ENCODE measurements around the gene XYLT1.

Gene XYLT1

GRCh38 chr16:17358846-17359245 is 111.9 kb downstream of the XYLT1 start:
- H3K4me3 ChIP-seq (ENCODE audit: low read depth, low read length) = no peak overlapping the region
- no peak overlapping the region for H3K27ac ChIP-seq
- H3K27me3 ChIP-seq (ENCODE audit: insufficient read depth, low read depth, severe bottlenecking) = no peaks in the 10 kb centered on the region
- no peaks in the 10 kb centered on the region for H3K36me3 ChIP-seq
- TF ChIP-seq, protein P1, sequence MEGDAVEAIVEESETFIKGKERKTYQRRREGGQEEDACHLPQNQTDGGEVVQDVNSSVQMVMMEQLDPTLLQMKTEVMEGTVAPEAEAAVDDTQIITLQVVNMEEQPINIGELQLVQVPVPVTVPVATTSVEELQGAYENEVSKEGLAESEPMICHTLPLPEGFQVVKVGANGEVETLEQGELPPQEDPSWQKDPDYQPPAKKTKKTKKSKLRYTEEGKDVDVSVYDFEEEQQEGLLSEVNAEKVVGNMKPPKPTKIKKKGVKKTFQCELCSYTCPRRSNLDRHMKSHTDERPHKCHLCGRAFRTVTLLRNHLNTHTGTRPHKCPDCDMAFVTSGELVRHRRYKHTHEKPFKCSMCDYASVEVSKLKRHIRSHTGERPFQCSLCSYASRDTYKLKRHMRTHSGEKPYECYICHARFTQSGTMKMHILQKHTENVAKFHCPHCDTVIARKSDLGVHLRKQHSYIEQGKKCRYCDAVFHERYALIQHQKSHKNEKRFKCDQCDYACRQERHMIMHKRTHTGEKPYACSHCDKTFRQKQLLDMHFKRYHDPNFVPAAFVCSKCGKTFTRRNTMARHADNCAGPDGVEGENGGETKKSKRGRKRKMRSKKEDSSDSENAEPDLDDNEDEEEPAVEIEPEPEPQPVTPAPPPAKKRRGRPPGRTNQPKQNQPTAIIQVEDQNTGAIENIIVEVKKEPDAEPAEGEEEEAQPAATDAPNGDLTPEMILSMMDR (IDR thresholded peaks at IDR 0.05; ENCODE audit: low read depth, low read length) = no peak
- H3K9me3 ChIP-seq (ENCODE audit: severe bottlenecking) = no peaks in the 10 kb centered on the region
- no peak for DNase-seq

- Histone ChIP-seq H3K36me3 (no peaks in the 10 kb centered on the region), H3K27ac (no peak overlapping the region), H3K27me3 (ENCODE audit: insufficient read depth, low read depth, severe bottlenecking) (no peaks in the 10 kb centered on the region), H3K9me3 (ENCODE audit: severe bottlenecking) (no peaks in the 10 kb centered on the region), H3K4me3 (ENCODE audit: low read depth, low read length) (no peak overlapping the region)
- no peak for DNase-seq
- TF ChIP-seq, protein P1 (IDR thresholded peaks at IDR 0.05; ENCODE audit: low read depth, low read length) = no peak
Measured at GRCh38 chr16:17358355-17358754, 112.4 kb downstream of the XYLT1 start.

- H3K4me3 ChIP-seq (ENCODE audit: low read depth, low read length) = no peak overlapping the region
- H3K36me3 ChIP-seq = no peaks in the 10 kb centered on the region
- DNase-seq = no peak
- no peaks in the 10 kb centered on the region for H3K27me3 ChIP-seq (ENCODE audit: insufficient read depth, low read depth, severe bottlenecking)
- TF ChIP-seq, protein P1 (IDR thresholded peaks at IDR 0.05; ENCODE audit: low read depth, low read length) = no peak
- no peak overlapping the region for H3K27ac ChIP-seq
- H3K9me3 ChIP-seq (ENCODE audit: severe bottlenecking) = no peaks in the 10 kb centered on the region
Measured at GRCh38 chr16:17357307-17358062, 113.3 kb downstream of the XYLT1 start.

DNA sequence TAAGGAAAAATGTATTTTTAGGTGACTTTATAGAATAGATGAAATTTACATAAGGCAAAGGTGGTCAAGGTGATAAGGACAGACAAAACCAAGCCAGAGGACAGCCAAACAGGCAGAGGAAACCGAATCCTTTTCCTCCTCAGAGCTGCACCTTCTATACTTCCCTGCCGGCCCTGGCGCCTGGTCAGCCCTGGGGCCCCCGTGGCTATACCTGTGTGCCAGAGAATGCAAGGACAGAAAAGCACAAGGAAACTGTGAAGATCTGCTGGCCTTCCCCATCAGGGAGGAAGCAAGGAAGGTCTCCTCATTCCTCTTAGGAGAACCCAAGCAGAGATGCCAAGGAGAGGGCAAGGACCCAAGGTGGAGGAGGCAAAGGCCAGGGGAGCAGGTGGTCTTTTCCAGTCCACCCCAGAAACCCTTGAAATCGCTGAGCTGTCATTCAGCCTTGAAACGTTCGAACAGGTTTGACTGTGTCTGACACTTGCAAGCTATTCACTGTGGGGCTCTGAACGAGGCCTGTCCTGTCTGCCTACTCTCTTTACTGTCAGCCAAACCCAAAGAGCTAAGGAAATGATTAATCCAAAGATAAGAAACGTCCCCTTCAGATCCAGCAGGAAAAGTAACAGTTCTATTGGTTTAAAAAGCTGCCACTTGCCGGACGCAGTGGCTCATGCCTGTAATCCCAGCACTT is 114.4 kb downstream of the XYLT1 start:
- H3K27me3 ChIP-seq (ENCODE audit: insufficient read depth, low read depth, severe bottlenecking) = no peaks in the 10 kb centered on the region
- no peak for DNase-seq
- no peak overlapping the region for H3K4me3 ChIP-seq (ENCODE audit: low read depth, low read length)
- H3K9me3 ChIP-seq (ENCODE audit: severe bottlenecking) = no peaks in the 10 kb centered on the region
- TF ChIP-seq, protein P1 (IDR thresholded peaks at IDR 0.05; ENCODE audit: low read depth, low read length) = no peak
- H3K27ac ChIP-seq = peak overlapping the region; percentile 92
- no peaks in the 10 kb centered on the region for H3K36me3 ChIP-seq

- no peaks in the 10 kb centered on the region for H3K36me3 ChIP-seq
Measured at GRCh38 chr16:17354685-17355084, 116.1 kb downstream of the XYLT1 start.

More at GRCh38 chr16:17354685-17355084, 116.1 kb downstream of the XYLT1 start:
- TF ChIP-seq, protein P1 (IDR thresholded peaks at IDR 0.05; ENCODE audit: low read depth, low read length) = no peak
- DNase-seq = no peak
- H3K9me3 ChIP-seq (ENCODE audit: severe bottlenecking) = no peaks in the 10 kb centered on the region
- H3K4me3 ChIP-seq (ENCODE audit: low read depth, low read length) = no peak overlapping the region
- H3K27me3 ChIP-seq (ENCODE audit: insufficient read depth, low read depth, severe bottlenecking) = no peaks in the 10 kb centered on the region
- H3K27ac ChIP-seq = peak overlapping the region; percentile 92

Data from WERI-Rb-1 (cell line).